Stomach (tissue), 9 donors: ENCODE results near the gene SORCS3. TPM values are rescaled to one million over a fixed set of nuclear protein-coding genes. Genes with fewer than 3 reads are reported as not detected.

ENCODE experiments used
- DNase-seq, 2 donors: peaks; one replicate each; pipeline versions ENCODE4 v3.0.0 to v3.0.0-alpha.2; 2013 to 2019
- H3K27ac ChIP-seq, 5 donors: fragments of 200-600 bp in 4 of 5; sonication (generic) in 4 of 5; one replicate each; pipeline ENCODE4 v1.5.1; 2013 to 2019; ENCODE audit warnings: mild to moderate bottlenecking in 1 of 5, moderate library complexity in 1 of 5
- H3K27me3 ChIP-seq, 3 donors: fragments of 200-600 bp; sonication (generic); one replicate each; pipeline ENCODE4 v1.5.1; 2017 to 2019; ENCODE audit warnings: mixed run types in 1 of 3
- H3K36me3 ChIP-seq, 4 donors: fragments of 200-600 bp; sonication (generic); 1 replicate in 3 of 4; 2 replicates in 1 of 4; pipeline ENCODE4 v1.5.1; 2016 to 2019
- H3K4me1 ChIP-seq, 4 donors: fragments of 200-600 bp; sonication (generic); one replicate each; pipeline ENCODE4 v1.5.1; 2016 to 2019
- H3K4me3 ChIP-seq, 4 donors: fragments of 200-600 bp; sonication (generic) in 3 of 4; one replicate each; pipeline ENCODE4 v1.5.1; 2016 to 2019; ENCODE audit warnings: mild to moderate bottlenecking in 1 of 4
- H3K9me3 ChIP-seq, 4 donors: fragments of 200-600 bp; sonication (generic); one replicate each; pipeline ENCODE4 v1.5.1; 2016 to 2019
- CTCF ChIP-seq, 7 experiments: fragments of 450-650 bp in 4 of 7; fragments of 200-600 bp in 3 of 7; sonication (generic) in 3 of 7; IDR thresholded peaks; one replicate each; pipeline ENCODE4 v1.5.1; 2016 to 2019; ENCODE audit warnings: antibody characterized with exemption in 7 of 7, control low read depth in 2 of 7, mild to moderate bottlenecking in 1 of 7
- EP300 ChIP-seq: sonication (generic); formaldehyde crosslinking; IDR thresholded peaks from one replicate; pipeline ENCODE4 v1.6.1; 2017; ENCODE audit warnings: antibody characterized with exemption
- POLR2A ChIP-seq, 4 donors: fragments of 450-650 bp; IDR thresholded peaks; one replicate each; pipeline ENCODE4 v1.6.1; 2016; ENCODE audit warnings: antibody characterized with exemption in 4 of 4, control low read depth in 2 of 4, mild to moderate bottlenecking in 1 of 4, moderate library complexity in 1 of 4
- POLR2AphosphoS5 ChIP-seq, 3 donors: sonication (generic); formaldehyde crosslinking; IDR thresholded peaks; one replicate each; pipeline ENCODE4 v1.6.1; 2016; ENCODE audit warnings: antibody characterized with exemption in 3 of 3
- WGBS, 5 donors: extraction: QIAGEN DNeasy Blood & Tissue Kit in 3 of 5; methylation state at CpG; one replicate each; pipeline versions ENCODE4 v1.1.5 to v1.1.7; 2013 to 2018; 5-methylcytosine and 5-hydroxymethylcytosine counted together
- intact Hi-C: fragments of 100-400 bp; cut with DNase I; formaldehyde crosslinking; loops from one replicate; pipeline ENCODE4 v1.15.1; 2023; ENCODE audit warnings: low total_unique reads
- polyA plus RNA-seq, 3 donors: library from polyadenylated mRNA; stranded (reverse); fragments of 200-250 nt; gene quantifications; one replicate each; pipeline ENCODE4 v1.2.3, GENCODE V29; 2013
- total RNA-seq, 5 donors: library from RNA; depleted of rRNA; stranded (reverse); fragments of >200 nt; gene quantifications; one replicate each; pipeline versions ENCODE4 v1.1.0 to v1.2.3, GENCODE V29; 2014 to 2016
- donor health status: healthy with polysubstance abuse.
- donor health status: Bipolar disorder and iron deficiency.
- donor health status: healthy.

Gene SORCS3
- total and polyA plus RNA-seq, 8 donors, result 0.06 to 2.6 (median 0.20) TPM; not detected in 4

GRCh38 chr10:104657036-104657435 lies 15.9 kb downstream of the SORCS3 start:
- WGBS, 5 donors, result 51 to 69% (median 65%) methylated on average over 3 of the region's 3 CpGs
- H3K9me3 ChIP-seq, result no peaks in the 10 kb centered on the region
- no peak overlapping the region for H3K27ac ChIP-seq
- H3K27me3 ChIP-seq, result peaks cover 0 to 10% (median 0%) of the 10 kb centered on the region in 3 donors
- no peak overlapping the region for H3K4me3 ChIP-seq
- no peak for TF ChIP-seq EP300
- no peak for TF ChIP-seq POLR2AphosphoS5 (IDR thresholded peaks at IDR 0.05)
- TF ChIP-seq CTCF (IDR thresholded peaks at IDR 0.05), result no peak
- TF ChIP-seq POLR2A (IDR thresholded peaks at IDR 0.05), result no peak
- H3K36me3 ChIP-seq, result no peaks in the 10 kb centered on the region
- no peaks in the 10 kb centered on the region for H3K4me1 ChIP-seq
- intact Hi-C loops, result no loop called here
- DNase-seq, result no peak

- H3K36me3 ChIP-seq, result no peaks in the 10 kb centered on the region
- no peak overlapping the region for H3K4me3 ChIP-seq
- H3K4me1 ChIP-seq, result no peaks in the 10 kb centered on the region
- no peaks in the 10 kb centered on the region for H3K9me3 ChIP-seq
- H3K27ac ChIP-seq, result no peak overlapping the region
- H3K27me3 ChIP-seq, result peaks cover 0 to 10% (median 0%) of the 10 kb centered on the region in 3 donors
- intact Hi-C loops, result no loop called here
- WGBS, 5 donors, result 52 to 64% (median 60%) methylated on average over 3 of the region's 3 CpGs
- DNase-seq, result peak in 1 of 2 donors; percentile 24
- TF ChIP-seq POLR2AphosphoS5 (IDR thresholded peaks at IDR 0.05) (no peak), EP300 (no peak), POLR2A (IDR thresholded peaks at IDR 0.05) (no peak), CTCF (IDR thresholded peaks at IDR 0.05) (no peak)
Observed at GRCh38 chr10:104657457-104657856, 16.4 kb downstream of the SORCS3 start.

DNA sequence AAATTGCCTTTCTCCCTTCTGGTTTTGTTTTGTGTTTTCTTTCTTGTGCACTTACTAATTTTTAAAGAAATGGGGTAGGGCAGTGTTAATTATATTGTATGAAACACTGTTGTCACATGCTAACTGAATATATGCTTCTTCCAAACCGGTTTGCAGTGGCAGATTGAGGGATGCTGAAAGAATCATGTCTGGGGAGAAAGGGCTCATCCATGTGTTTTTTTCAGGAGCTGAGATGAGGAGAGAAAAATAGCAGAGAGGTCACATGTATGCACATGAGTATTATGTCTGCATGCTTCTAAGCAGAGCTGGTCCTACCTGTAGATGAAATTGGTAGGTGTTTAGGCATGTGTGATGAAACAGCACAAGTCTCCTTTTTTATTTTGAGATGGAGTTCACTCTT lies 17.0 kb downstream of the SORCS3 start:
- Histone ChIP-seq H3K9me3 (no peaks in the 10 kb centered on the region), H3K4me1 (no peaks in the 10 kb centered on the region), H3K4me3 (no peak overlapping the region), H3K36me3 (no peaks in the 10 kb centered on the region), H3K27me3 (peaks cover 0 to 12% (median 0%) of the 10 kb centered on the region in 3 donors), H3K27ac (no peak overlapping the region)
- TF ChIP-seq EP300 (no peak), POLR2AphosphoS5 (IDR thresholded peaks at IDR 0.05) (no peak), POLR2A (IDR thresholded peaks at IDR 0.05) (no peak)
- intact Hi-C loops, result no loop called here
- no peak for DNase-seq
- 77 to 89% (median 84%) methylated on average over 1 of the region's 1 CpG for WGBS, 5 donors

DNA sequence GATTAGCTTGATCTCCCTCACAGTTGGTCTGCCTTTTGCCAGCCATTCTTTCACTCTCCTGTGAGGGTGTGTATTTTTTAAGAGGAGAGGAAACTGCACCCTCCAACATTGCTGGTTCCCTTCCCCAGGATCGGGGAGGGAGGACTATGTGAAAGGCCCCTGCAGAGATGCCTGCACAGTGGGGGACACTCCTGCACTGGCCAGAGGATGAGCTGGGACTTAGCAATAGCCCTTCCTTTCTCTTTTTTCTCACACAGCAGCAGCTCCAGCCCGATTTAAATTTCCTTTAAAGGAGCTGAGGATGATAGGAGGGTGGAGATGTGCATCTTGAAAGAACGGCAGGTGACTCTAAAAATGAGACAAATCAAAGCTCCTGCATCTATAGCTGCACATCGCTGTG lies 18.7 kb downstream of the SORCS3 start:
- H3K36me3 ChIP-seq, result no peaks in the 10 kb centered on the region
- H3K4me3 ChIP-seq, result no peak overlapping the region
- peaks cover 0 to 17% (median 0%) of the 10 kb centered on the region in 3 donors for H3K27me3 ChIP-seq
- no peak overlapping the region for H3K27ac ChIP-seq
- no peaks in the 10 kb centered on the region for H3K9me3 ChIP-seq
- no peak for TF ChIP-seq POLR2AphosphoS5 (IDR thresholded peaks at IDR 0.05)
- no peak for TF ChIP-seq CTCF (IDR thresholded peaks at IDR 0.05)
- no peak for TF ChIP-seq EP300
- no peak for TF ChIP-seq POLR2A (IDR thresholded peaks at IDR 0.05)
- WGBS, 5 donors, result 47 to 60% (median 52%) methylated on average over 4 of the region's 4 CpGs
- H3K4me1 ChIP-seq, result no peaks in the 10 kb centered on the region
- DNase-seq, result no peak
- intact Hi-C loops, result no loop called here

DNA sequence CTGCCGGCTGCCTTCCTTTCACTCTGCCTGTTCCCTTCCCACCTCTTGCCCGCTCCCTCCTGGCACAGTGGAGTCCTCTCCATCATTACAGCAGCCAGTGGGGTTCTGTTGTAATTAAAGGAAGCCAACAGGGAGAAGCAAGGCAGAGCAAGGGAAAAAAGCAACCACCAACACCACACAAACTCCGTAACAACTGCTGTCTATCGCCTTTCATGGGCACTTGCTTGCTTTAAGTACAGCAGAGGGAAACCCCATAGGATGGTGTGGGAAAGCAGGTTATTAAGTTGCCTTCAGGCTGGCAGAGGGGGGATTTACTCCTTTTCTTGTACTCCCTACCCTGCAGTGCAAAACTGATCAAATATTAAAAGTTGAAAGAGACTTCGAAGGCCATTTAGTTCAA lies 22.0 kb downstream of the SORCS3 start:
- Histone ChIP-seq H3K27me3 (peaks cover 0 to 17% (median 0%) of the 10 kb centered on the region in 3 donors), H3K27ac (no peak overlapping the region), H3K36me3 (no peaks in the 10 kb centered on the region), H3K4me3 (no peak overlapping the region), H3K9me3 (no peaks in the 10 kb centered on the region), H3K4me1 (no peaks in the 10 kb centered on the region)
- 72 to 80% (median 77%) methylated on average over 5 of the region's 5 CpGs for WGBS, 5 donors
- TF ChIP-seq POLR2A (IDR thresholded peaks at IDR 0.05) (no peak), POLR2AphosphoS5 (IDR thresholded peaks at IDR 0.05) (no peak), EP300 (no peak), CTCF (IDR thresholded peaks at IDR 0.05) (no peak)
- intact Hi-C loops, result no loop called here
- DNase-seq, result no peak
